ENCODE data around the gene SLC25A42. TPM values are rescaled to one million over a fixed set of nuclear protein-coding genes. Genes with fewer than 3 reads are reported as not detected.
A peak's percentile ranks its signal among the peaks of the same experiment; 100 is the strongest.

Gene SLC25A42
- total and polyA plus RNA-seq, 2 of the 13 experiments (the other 11 are each of a cell fraction or from before 2014, with no cell fraction given): 12.8 to 18.3 TPM

GRCh38 chr19:19033426-19034203, 30.2 kb upstream of the SLC25A42 start, which contains the start of the genes ARMC6 and SUGP2 (continued):
- TF ChIP-seq, protein P1, sequence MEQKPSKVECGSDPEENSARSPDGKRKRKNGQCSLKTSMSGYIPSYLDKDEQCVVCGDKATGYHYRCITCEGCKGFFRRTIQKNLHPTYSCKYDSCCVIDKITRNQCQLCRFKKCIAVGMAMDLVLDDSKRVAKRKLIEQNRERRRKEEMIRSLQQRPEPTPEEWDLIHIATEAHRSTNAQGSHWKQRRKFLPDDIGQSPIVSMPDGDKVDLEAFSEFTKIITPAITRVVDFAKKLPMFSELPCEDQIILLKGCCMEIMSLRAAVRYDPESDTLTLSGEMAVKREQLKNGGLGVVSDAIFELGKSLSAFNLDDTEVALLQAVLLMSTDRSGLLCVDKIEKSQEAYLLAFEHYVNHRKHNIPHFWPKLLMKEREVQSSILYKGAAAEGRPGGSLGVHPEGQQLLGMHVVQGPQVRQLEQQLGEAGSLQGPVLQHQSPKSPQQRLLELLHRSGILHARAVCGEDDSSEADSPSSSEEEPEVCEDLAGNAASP (CRISPR knock-in tag; IDR thresholded peaks at IDR 0.05; ENCODE audit: borderline replicate concordance): peak; percentile 63
- TF ChIP-seq ZNF329 (CRISPR knock-in tag; IDR thresholded peaks at IDR 0.05; ENCODE audit: low read depth) (no peak; the same call in 1 of the 2 replicates), ZNF703 (CRISPR knock-in tag; IDR thresholded peaks at IDR 0.05; ENCODE audit: borderline replicate concordance) (0 out of 2 replicates have a peak, but pooled peaks have one; percentile 55), JUN (CRISPR knock-in tag; IDR thresholded peaks at IDR 0.05) (no peak), ZNF136 (CRISPR knock-in tag; IDR thresholded peaks at IDR 0.05; ENCODE audit: low read depth) (peak; percentile 98), RBM22 (optimal IDR thresholded peaks at IDR 0.05; ENCODE audit: low read length) (no peak), ZNF597 (CRISPR knock-in tag; IDR thresholded peaks at IDR 0.05) (no peak), ZNF615 (CRISPR knock-in tag; IDR thresholded peaks at IDR 0.05; ENCODE audit: borderline replicate concordance) (no peak), TCF7 (IDR thresholded peaks at IDR 0.05; ENCODE audit: low read depth) (no peak), ZNF143 (CRISPR knock-in tag; IDR thresholded peaks at IDR 0.05) (peak; percentile 46; the same call in 1 of the 2 replicates), ZNF7 (CRISPR knock-in tag; IDR thresholded peaks at IDR 0.05) (no peak), SIX4 (CRISPR knock-in tag; IDR thresholded peaks at IDR 0.05) (no peak), CENPX (CRISPR knock-in tag; IDR thresholded peaks at IDR 0.05) (no peak), CC2D1A (CRISPR knock-in tag; IDR thresholded peaks at IDR 0.05) (peak; percentile 61; the same call in 1 of the 2 replicates), FOXO1 (CRISPR knock-in tag; IDR thresholded peaks at IDR 0.05) (peak; percentile 61; the same call in 1 of the 2 replicates), MXI1 (IDR thresholded peaks at IDR 0.05; ENCODE audit: borderline replicate concordance, low read depth, low read length) (peak; percentile 98), ZNF343 (CRISPR knock-in tag; IDR thresholded peaks at IDR 0.05) (peak; percentile 95; the same call in 1 of the 2 replicates), SNAI1 (CRISPR knock-in tag; IDR thresholded peaks at IDR 0.05; ENCODE audit: borderline replicate concordance) (no peak), MED13 (CRISPR knock-in tag; IDR thresholded peaks at IDR 0.05) (peak; percentile 76; the same call in 1 of the 2 replicates)
- TF ChIP-seq, protein P2, sequence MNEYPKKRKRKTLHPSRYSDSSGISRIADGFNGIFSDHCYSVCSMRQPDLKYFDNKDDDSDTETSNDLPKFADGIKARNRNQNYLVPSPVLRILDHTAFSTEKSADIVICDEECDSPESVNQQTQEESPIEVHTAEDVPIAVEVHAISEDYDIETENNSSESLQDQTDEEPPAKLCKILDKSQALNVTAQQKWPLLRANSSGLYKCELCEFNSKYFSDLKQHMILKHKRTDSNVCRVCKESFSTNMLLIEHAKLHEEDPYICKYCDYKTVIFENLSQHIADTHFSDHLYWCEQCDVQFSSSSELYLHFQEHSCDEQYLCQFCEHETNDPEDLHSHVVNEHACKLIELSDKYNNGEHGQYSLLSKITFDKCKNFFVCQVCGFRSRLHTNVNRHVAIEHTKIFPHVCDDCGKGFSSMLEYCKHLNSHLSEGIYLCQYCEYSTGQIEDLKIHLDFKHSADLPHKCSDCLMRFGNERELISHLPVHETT (CRISPR knock-in tag; conservative IDR thresholded peaks at IDR 0.05): peak; percentile 86
- TF ChIP-seq, protein P3, sequence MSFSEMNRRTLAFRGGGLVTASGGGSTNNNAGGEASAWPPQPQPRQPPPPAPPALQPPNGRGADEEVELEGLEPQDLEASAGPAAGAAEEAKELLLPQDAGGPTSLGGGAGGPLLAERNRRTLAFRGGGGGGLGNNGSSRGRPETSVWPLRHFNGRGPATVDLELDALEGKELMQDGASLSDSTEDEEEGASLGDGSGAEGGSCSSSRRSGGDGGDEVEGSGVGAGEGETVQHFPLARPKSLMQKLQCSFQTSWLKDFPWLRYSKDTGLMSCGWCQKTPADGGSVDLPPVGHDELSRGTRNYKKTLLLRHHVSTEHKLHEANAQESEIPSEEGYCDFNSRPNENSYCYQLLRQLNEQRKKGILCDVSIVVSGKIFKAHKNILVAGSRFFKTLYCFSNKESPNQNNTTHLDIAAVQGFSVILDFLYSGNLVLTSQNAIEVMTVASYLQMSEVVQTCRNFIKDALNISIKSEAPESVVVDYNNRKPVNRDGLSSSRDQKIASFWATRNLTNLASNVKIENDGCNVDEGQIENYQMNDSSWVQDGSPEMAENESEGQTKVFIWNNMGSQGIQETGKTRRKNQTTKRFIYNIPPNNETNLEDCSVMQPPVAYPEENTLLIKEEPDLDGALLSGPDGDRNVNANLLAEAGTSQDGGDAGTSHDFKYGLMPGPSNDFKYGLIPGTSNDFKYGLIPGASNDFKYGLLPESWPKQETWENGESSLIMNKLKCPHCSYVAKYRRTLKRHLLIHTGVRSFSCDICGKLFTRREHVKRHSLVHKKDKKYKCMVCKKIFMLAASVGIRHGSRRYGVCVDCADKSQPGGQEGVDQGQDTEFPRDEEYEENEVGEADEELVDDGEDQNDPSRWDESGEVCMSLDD (CRISPR knock-in tag; IDR thresholded peaks at IDR 0.05; ENCODE audit: borderline replicate concordance): no peak
- TF ChIP-seq, protein P4, sequence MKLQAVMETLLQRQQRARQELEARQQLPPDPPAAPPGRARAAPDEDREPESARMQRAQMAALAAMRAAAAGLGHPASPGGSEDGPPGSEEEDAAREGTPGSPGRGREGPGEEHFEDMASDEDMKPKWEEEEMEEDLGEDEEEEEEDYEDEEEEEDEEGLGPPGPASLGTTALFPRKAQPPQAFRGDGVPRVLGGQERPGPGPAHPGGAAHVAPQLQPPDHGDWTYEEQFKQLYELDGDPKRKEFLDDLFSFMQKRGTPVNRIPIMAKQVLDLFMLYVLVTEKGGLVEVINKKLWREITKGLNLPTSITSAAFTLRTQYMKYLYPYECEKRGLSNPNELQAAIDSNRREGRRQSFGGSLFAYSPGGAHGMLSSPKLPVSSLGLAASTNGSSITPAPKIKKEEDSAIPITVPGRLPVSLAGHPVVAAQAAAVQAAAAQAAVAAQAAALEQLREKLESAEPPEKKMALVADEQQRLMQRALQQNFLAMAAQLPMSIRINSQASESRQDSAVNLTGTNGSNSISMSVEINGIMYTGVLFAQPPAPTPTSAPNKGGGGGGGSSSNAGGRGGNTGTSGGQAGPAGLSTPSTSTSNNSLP (IDR thresholded peaks at IDR 0.05; ENCODE audit: low read depth, low read length): no peak

All from HepG2 (cell line).